Spleen (tissue), 11 donors: Measurements from ENCODE around the gene XPR1. TPM values are rescaled to one million over a fixed set of nuclear protein-coding genes. Genes with fewer than 3 reads are reported as not detected.

Experiments
- DNase-seq: peaks from one replicate; pipeline ENCODE4 v3.0.0-alpha.2; 2020
- H3K27ac ChIP-seq, 8 donors: fragments of 200-600 bp; sonication (generic) in 7 of 8; 1 replicate in 4 of 8; 2 replicates in 4 of 8; pipeline versions ENCODE4 v1.5.0 to v1.8.0; 2016 to 2021; ENCODE audit warnings: inconsistent platforms in 4 of 8, mild to moderate bottlenecking in 4 of 8, moderate library complexity in 1 of 8
- H3K27me3 ChIP-seq, 7 donors: fragments of 200-600 bp; sonication (generic) in 6 of 7; replicated peaks in 1 of 7; 1 replicate in 4 of 7; 2 replicates in 3 of 7; pipeline versions ENCODE4 v1.5.0 to v1.8.0; 2016 to 2021; ENCODE audit warnings: inconsistent platforms in 3 of 7, mild to moderate bottlenecking in 1 of 7
- H3K36me3 ChIP-seq, 6 donors: fragments of 200-600 bp; sonication (generic) in 5 of 6; 1 replicate in 4 of 6; 2 replicates in 2 of 6; pipeline versions ENCODE4 v1.5.0 to v1.8.0; 2016 to 2021; ENCODE audit warnings: inconsistent platforms in 2 of 6
- H3K4me1 ChIP-seq, 6 donors: fragments of 200-600 bp; sonication (generic) in 5 of 6; 1 replicate in 3 of 6; 2 replicates in 3 of 6; pipeline versions ENCODE4 v1.5.0 to v1.8.0; 2016 to 2021; ENCODE audit warnings: inconsistent platforms in 3 of 6
- H3K4me3 ChIP-seq, 8 donors: fragments of 200-600 bp; sonication (generic) in 7 of 8; 1 replicate in 4 of 8; 2 replicates in 4 of 8; pipeline versions ENCODE4 v1.5.0 to v1.8.0; 2016 to 2021; ENCODE audit warnings: inconsistent platforms in 4 of 8, mild to moderate bottlenecking in 4 of 8, moderate library complexity in 2 of 8
- H3K9me3 ChIP-seq, 8 donors: fragments of 200-600 bp; sonication (generic) in 7 of 8; 1 replicate in 4 of 8; 2 replicates in 4 of 8; pipeline versions ENCODE4 v1.5.0 to v1.8.0; 2016 to 2021; ENCODE audit warnings: inconsistent platforms in 4 of 8
- POLR2A ChIP-seq, 3 donors: fragments of 450-650 bp; IDR thresholded peaks; one replicate each; pipeline ENCODE4 v1.5.1; 2017; ENCODE audit warnings: antibody characterized with exemption in 3 of 3, mild to moderate bottlenecking in 1 of 3
- POLR2AphosphoS5 ChIP-seq, 3 donors: sonication (generic); formaldehyde crosslinking; IDR thresholded peaks; one replicate each; pipeline ENCODE4 v1.5.1; 2017; ENCODE audit warnings: antibody characterized with exemption in 3 of 3
- WGBS, 5 donors: extraction: QIAGEN DNeasy Blood & Tissue Kit in 3 of 5; methylation state at CpG; one replicate each; pipeline versions ENCODE4 v1.1.5 to v1.1.7; 2013 to 2018; 5-methylcytosine and 5-hydroxymethylcytosine counted together
- intact Hi-C: fragments of 100-400 bp; cut with DNase I; formaldehyde crosslinking; loops from one replicate; pipeline ENCODE4 v1.15.0; 2023; ENCODE audit warnings: low total_unique reads
- polyA plus RNA-seq, 3 donors: library from polyadenylated mRNA; stranded (reverse); fragments of 200-250 nt; gene quantifications; one replicate each; pipeline ENCODE4 v1.2.1, GENCODE V29; 2013
- total RNA-seq, 7 donors: library from RNA; depleted of rRNA in 3 of 7; stranded (reverse); fragments of >200 nt in 3 of 7; fragmentation: NEBNext Ultra II Directional in 4 of 7; extraction: Animal tissue kit (Norgen Biotek cat#: 25700) in 4 of 7; gene quantifications; one replicate each; pipeline versions ENCODE4 v1.1.0 to v1.2.1, GENCODE V29; 2016 to 2021
- TF ChIP-seq, protein P1 (sequence below), 11 experiments: fragments of 200-600 bp in 7 of 11; fragments of 450-650 bp in 4 of 11; sonication (generic) in 4 of 11; IDR thresholded peaks in 8 of 11; conservative IDR thresholded peaks in 3 of 11; 1 replicate in 7 of 11; 2 replicates in 4 of 11; pipeline versions ENCODE4 v1.4.0 to v1.8.0; 2016 to 2021; ENCODE audit warnings: antibody characterized with exemption in 11 of 11, inconsistent platforms in 4 of 11, mild to moderate bottlenecking in 1 of 11
- donor health status: healthy with polysubstance abuse.
- donor health status: DM: no; HTN: no; CAD: no; lungs with moderate emphysema.
- donor health status: DM: no; HTN: no; CAD: no.
- donor health status: Bipolar disorder and iron deficiency.
- donor health status: healthy.
- donor health status: DM: no; HTN: no; CAD: no.
- donor health status: DM: yes; HTN: yes; CAD: no.

The XPR1 gene
- total and polyA plus RNA-seq, 10 donors = 2.3 to 26.8 (median 18.1) TPM

- no peaks in the 10 kb centered on the region for H3K27me3 ChIP-seq
- H3K9me3 ChIP-seq = no peaks in the 10 kb centered on the region
- H3K27ac ChIP-seq = no peak overlapping the region
- intact Hi-C loops = no loop called here
- peaks cover 0 to 13% (median 0%) of the 10 kb centered on the region in 6 donors for H3K4me1 ChIP-seq
- H3K36me3 ChIP-seq = peaks cover 0 to 7% (median 0%) of the 10 kb centered on the region in 6 donors
- TF ChIP-seq POLR2AphosphoS5 (IDR thresholded peaks at IDR 0.05) (no peak), POLR2A (IDR thresholded peaks at IDR 0.05) (no peak)
- TF ChIP-seq, protein P1, sequence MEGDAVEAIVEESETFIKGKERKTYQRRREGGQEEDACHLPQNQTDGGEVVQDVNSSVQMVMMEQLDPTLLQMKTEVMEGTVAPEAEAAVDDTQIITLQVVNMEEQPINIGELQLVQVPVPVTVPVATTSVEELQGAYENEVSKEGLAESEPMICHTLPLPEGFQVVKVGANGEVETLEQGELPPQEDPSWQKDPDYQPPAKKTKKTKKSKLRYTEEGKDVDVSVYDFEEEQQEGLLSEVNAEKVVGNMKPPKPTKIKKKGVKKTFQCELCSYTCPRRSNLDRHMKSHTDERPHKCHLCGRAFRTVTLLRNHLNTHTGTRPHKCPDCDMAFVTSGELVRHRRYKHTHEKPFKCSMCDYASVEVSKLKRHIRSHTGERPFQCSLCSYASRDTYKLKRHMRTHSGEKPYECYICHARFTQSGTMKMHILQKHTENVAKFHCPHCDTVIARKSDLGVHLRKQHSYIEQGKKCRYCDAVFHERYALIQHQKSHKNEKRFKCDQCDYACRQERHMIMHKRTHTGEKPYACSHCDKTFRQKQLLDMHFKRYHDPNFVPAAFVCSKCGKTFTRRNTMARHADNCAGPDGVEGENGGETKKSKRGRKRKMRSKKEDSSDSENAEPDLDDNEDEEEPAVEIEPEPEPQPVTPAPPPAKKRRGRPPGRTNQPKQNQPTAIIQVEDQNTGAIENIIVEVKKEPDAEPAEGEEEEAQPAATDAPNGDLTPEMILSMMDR (IDR thresholded peaks at IDR 0.05 in 8 of 11, conservative IDR thresholded peaks at IDR 0.05 in 3 of 11) = no peak
- H3K4me3 ChIP-seq = no peak overlapping the region
- WGBS, 5 donors = 83 to 94% (median 88%) methylated on average over 5 of the region's 5 CpGs
- DNase-seq = no peak
Observed at GRCh38 chr1:180646093-180646492, 14.3 kb downstream of the XPR1 start.

DNA sequence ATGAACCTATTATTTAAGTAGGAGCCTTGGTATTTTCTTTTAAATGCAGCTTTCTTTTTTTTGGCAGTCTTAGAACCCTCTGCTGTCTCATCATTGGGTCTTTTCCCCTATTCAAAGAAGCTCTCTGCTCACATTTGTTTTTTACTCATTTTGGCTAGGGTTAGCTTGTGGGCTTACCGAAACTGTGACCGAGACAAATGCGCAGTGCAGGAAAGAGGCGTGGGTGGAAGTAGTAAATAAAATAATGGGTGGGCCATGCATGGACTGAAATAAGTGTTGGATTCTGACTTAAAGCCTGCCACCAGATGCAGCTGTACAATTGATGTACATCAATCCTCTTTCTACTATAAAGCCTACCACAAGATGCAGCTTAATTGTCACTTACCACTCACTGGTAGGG lies 14.7 kb downstream of the XPR1 start:
- Histone ChIP-seq H3K4me1 (peaks cover 0 to 13% (median 0%) of the 10 kb centered on the region in 6 donors), H3K27ac (no peak overlapping the region), H3K36me3 (peaks cover 0 to 7% (median 0%) of the 10 kb centered on the region in 6 donors), H3K4me3 (no peak overlapping the region), H3K27me3 (no peaks in the 10 kb centered on the region), H3K9me3 (peaks cover 0 to under 1% (median 0%) of the 10 kb centered on the region in 8 donors)
- intact Hi-C loops = no loop called here
- no peak for DNase-seq
- 78 to 95% (median 90%) methylated on average over 4 of the region's 4 CpGs for WGBS, 5 donors
- TF ChIP-seq, protein P1 (IDR thresholded peaks at IDR 0.05 in 8 of 11, conservative IDR thresholded peaks at IDR 0.05 in 3 of 11) = no peak
- TF ChIP-seq POLR2A (IDR thresholded peaks at IDR 0.05) = no peak
- TF ChIP-seq POLR2AphosphoS5 (IDR thresholded peaks at IDR 0.05) = no peak

- WGBS, 5 donors = 95 to 100% (median 97%) methylated on average over 2 of the region's 2 CpGs
- H3K4me3 ChIP-seq = no peak overlapping the region
- peaks cover 0 to 8% (median 0%) of the 10 kb centered on the region in 6 donors for H3K4me1 ChIP-seq
- peaks cover 0 to 31% (median 18%) of the 10 kb centered on the region in 8 donors for H3K9me3 ChIP-seq
- H3K36me3 ChIP-seq = peaks cover 0 to 8% (median 0%) of the 10 kb centered on the region in 6 donors
- H3K27me3 ChIP-seq = no peaks in the 10 kb centered on the region
- intact Hi-C loops = no loop called here
- no peak overlapping the region for H3K27ac ChIP-seq
- DNase-seq = no peak
- TF ChIP-seq POLR2A (IDR thresholded peaks at IDR 0.05) (no peak), POLR2AphosphoS5 (IDR thresholded peaks at IDR 0.05) (no peak)
- TF ChIP-seq, protein P1 (IDR thresholded peaks at IDR 0.05 in 8 of 11, conservative IDR thresholded peaks at IDR 0.05 in 3 of 11) = no peak
Observed at GRCh38 chr1:180652792-180653191, 21.0 kb downstream of the XPR1 start.

DNA sequence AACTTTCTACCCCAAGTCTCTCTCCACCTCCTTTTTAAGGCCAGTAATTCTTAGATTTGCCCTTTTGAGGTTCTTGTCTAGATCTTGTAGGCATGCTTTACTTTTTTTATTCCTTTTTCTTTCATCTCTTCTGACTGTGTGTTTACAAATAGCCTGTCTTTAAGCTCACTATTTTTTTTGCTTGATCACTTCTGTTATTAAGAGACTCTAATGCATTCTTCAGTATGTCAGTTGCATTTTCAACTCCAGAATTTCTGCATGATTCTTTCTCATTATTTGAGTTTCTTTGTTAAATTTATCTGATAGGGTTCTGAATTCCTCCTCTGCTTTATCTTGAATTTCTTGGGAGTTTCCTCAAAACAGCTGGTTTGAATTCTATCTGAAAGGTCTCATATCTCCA lies 30.9 kb downstream of the XPR1 start:
- Histone ChIP-seq H3K9me3 (peaks cover 14 to 100% (median 91%) of the 10 kb centered on the region in 8 donors), H3K36me3 (peaks cover 0 to 36% (median 2%) of the 10 kb centered on the region in 6 donors), H3K27me3 (no peaks in the 10 kb centered on the region), H3K27ac (no peak overlapping the region), H3K4me3 (no peak overlapping the region), H3K4me1 (no peaks in the 10 kb centered on the region)
- intact Hi-C loops = no loop called here
- no peak for DNase-seq
- no peak for TF ChIP-seq POLR2A (IDR thresholded peaks at IDR 0.05)
- no peak for TF ChIP-seq POLR2AphosphoS5 (IDR thresholded peaks at IDR 0.05)
- TF ChIP-seq, protein P1 (IDR thresholded peaks at IDR 0.05 in 8 of 11, conservative IDR thresholded peaks at IDR 0.05 in 3 of 11) = no peak
